Stimulated activated CD4-positive, alpha-beta T cell treated with anti-CD3 and anti-CD28 coated beads, Interleukin-15, amount 100 ng/mL, for 48 hours (primary cell): ENCODE results near the gene KY.

ENCODE experiments used
- DNase-seq, 2 donors: peaks; one replicate each; pipeline ENCODE4 v3.0.0-alpha.2; 2020; ENCODE audit warnings: low read depth in 2 of 2

Gene KY

GRCh38 chr3:134650431-134651346 is at the start of gene KY:
Gene KY (minus strand): TSS chr3:134651022. CDS start chr3:134650960, 62 bp downstream.
- no peak for DNase-seq

- DNase-seq: no peak
Measured at GRCh38 chr3:134699721-134700120, 48.9 kb upstream of the KY start.

- DNase-seq: no peak
Measured at GRCh38 chr3:134699141-134699711, 48.4 kb upstream of the KY start.

GRCh38 chr3:134697830-134698689 is 47.2 kb upstream of the KY start:
- DNase-seq: no peak

- no peak for DNase-seq
Measured at GRCh38 chr3:134696155-134696554, 45.3 kb upstream of the KY start.

GRCh38 chr3:134694946-134695543 is 44.2 kb upstream of the KY start:
- no peak for DNase-seq

GRCh38 chr3:134694466-134694865 is 43.6 kb upstream of the KY start:
- no peak for DNase-seq

- no peak for DNase-seq
Measured at GRCh38 chr3:134693804-134694203, 43.0 kb upstream of the KY start.

GRCh38 chr3:134693226-134693625 is 42.4 kb upstream of the KY start:
- DNase-seq: no peak

GRCh38 chr3:134690226-134690625 is 39.4 kb upstream of the KY start:
- no peak for DNase-seq

- no peak for DNase-seq
Measured at GRCh38 chr3:134687642-134688041, 36.8 kb upstream of the KY start.

- no peak for DNase-seq
Measured at GRCh38 chr3:134685929-134686802, 35.3 kb upstream of the KY start.

- DNase-seq: no peak
Measured at GRCh38 chr3:134682196-134682880, 31.5 kb upstream of the KY start.

- no peak for DNase-seq
Measured at GRCh38 chr3:134681522-134681900, 30.7 kb upstream of the KY start.

- DNase-seq: no peak
Measured at GRCh38 chr3:134680796-134681521, 30.1 kb upstream of the KY start.

- DNase-seq: no peak
Measured at GRCh38 chr3:134677987-134678308, 27.1 kb upstream of the KY start.

GRCh38 chr3:134677196-134677986 is 26.6 kb upstream of the KY start:
- peak in 1 of 2 donors; percentile 7 for DNase-seq

- no peak for DNase-seq
Measured at GRCh38 chr3:134675726-134676256, 25.0 kb upstream of the KY start.

GRCh38 chr3:134672571-134672970 is 21.7 kb upstream of the KY start:
- DNase-seq: no peak
